A549 (cell line): ENCODE data around the gene RAB3IP. TPM values are rescaled to one million over a fixed set of nuclear protein-coding genes. Genes with fewer than 3 reads are reported as not detected.

ENCODE experiments used
- ATAC-seq, 2 experiments: fragments of 200-7000 bp in 1 of 2; fragments of >200 bp in 1 of 2; cut with Nextera tagmentation in 1 of 2; cut with Tn5 transposase in 1 of 2; 3 replicates each; pipeline versions ENCODE4 v1.8.0 to v1.9.1; 2018 to 2020; ENCODE audit warnings: mild to moderate bottlenecking in 1 of 2, moderate library complexity in 1 of 2
- CTCF ChIA-PET: fragments of 300-600 bp; sonication (Branson Sonifier 250); formaldehyde crosslinking; extraction: SDS; loops from one replicate; lab custom pipeline; 2021; ENCODE audit warnings: antibody characterized with exemption, inconsistent platforms; lab: Yijun Ruan, JAX
- POLR2A ChIA-PET: fragments of 350-600 bp; formaldehyde crosslinking; extraction: SDS; loops from one replicate; lab custom pipeline; 2021; ENCODE audit warnings: antibody characterized with exemption, inconsistent platforms; lab: Yijun Ruan, JAX
- DNase-seq, 2 experiments: peaks; one replicate each; pipeline versions ENCODE4 v3.0.0 to v3.0.0-alpha.2; 2011 to 2016; ENCODE audit warnings: low read depth in 1 of 2, low spot score in 1 of 2
- FAIRE-seq: peaks from 2 replicates; lab custom pipeline; 2011; peaks lifted over from hg19 to GRCh38; lab: Jason Lieb, UNC
- H3K27ac ChIP-seq, 2 experiments: fragments of >200 bp; sonication (Bioruptor Twin); formaldehyde crosslinking; 3 replicates each; pipeline ENCODE4 v1.5.1; 2016 to 2017
- H3K4me1 ChIP-seq: fragments of >200 bp; sonication (Bioruptor Twin); formaldehyde crosslinking; 3 replicates; pipeline ENCODE4 v1.6.1; 2016
- H3K4me2 ChIP-seq: fragments of >200 bp; sonication (Bioruptor Twin); formaldehyde crosslinking; 3 replicates; pipeline ENCODE4 v1.6.1; 2016
- H3K4me3 ChIP-seq: fragments of >200 bp; sonication (Bioruptor Twin); formaldehyde crosslinking; 3 replicates; pipeline ENCODE4 v1.5.1; 2016
- H3K9me3 ChIP-seq: fragments of >200 bp; sonication (Bioruptor Twin); formaldehyde crosslinking; 3 replicates; pipeline ENCODE4 v1.6.1; 2016
- CBX2 ChIP-seq: fragments of 200-600 bp; sonication (generic); IDR thresholded peaks from 2 replicates; pipeline ENCODE4 v1.6.1; 2016; ENCODE audit warnings: low read depth, mild to moderate bottlenecking, borderline replicate concordance
- CHD4 ChIP-seq: fragments of 200-600 bp; sonication (generic); IDR thresholded peaks from 2 replicates; pipeline ENCODE4 v1.6.1; 2016; ENCODE audit warnings: antibody characterized with exemption, mild to moderate bottlenecking, borderline replicate concordance
- EHF ChIP-seq: fragments of 250-450 bp; sonication (Bioruptor Pico); IDR thresholded peaks from 2 replicates; pipeline ENCODE4 v1.5.0; 2020; ENCODE audit warnings: mild to moderate bottlenecking
- EP300 ChIP-seq, 2 experiments: fragments of >200 bp; sonication (Bioruptor Twin); formaldehyde crosslinking; IDR thresholded peaks; 2 replicates in 1 of 2; 3 replicates in 1 of 2; pipeline ENCODE4 v1.6.1; 2016 to 2017
- ESRRA ChIP-seq: fragments of 150-350 bp; IDR thresholded peaks from 2 replicates; pipeline ENCODE4 v1.6.1; 2014; ENCODE audit warnings: mild to moderate bottlenecking, low read length, borderline replicate concordance
- FOSB ChIP-seq: fragments of 250-450 bp; sonication (Bioruptor Pico); IDR thresholded peaks from 2 replicates; pipeline ENCODE4 v1.5.0; 2020; ENCODE audit warnings: mild to moderate bottlenecking, moderate library complexity
- FOSL2 ChIP-seq, 2 experiments: fragments of 450-650 bp in 1 of 2; fragments of >200 bp in 1 of 2; sonication (Bioruptor Twin) in 1 of 2; formaldehyde crosslinking; IDR thresholded peaks; 2 replicates each; pipeline versions ENCODE4 v1.5.0 to v1.6.1; 2016 to 2020; ENCODE audit warnings: mild to moderate bottlenecking in 1 of 2, moderate library complexity in 1 of 2
- FOXS1 ChIP-seq: fragments of 250-450 bp; sonication (Bioruptor Pico); IDR thresholded peaks from 2 replicates; pipeline ENCODE4 v1.5.0; 2020; ENCODE audit warnings: mild to moderate bottlenecking, moderate library complexity
- HOXB13 ChIP-seq: fragments of 250-450 bp; sonication (Bioruptor Pico); IDR thresholded peaks from 2 replicates; pipeline ENCODE4 v1.5.0; 2020; ENCODE audit warnings: low read depth, mild to moderate bottlenecking, moderate library complexity
- HOXB5 ChIP-seq: fragments of 250-450 bp; sonication (Bioruptor Pico); IDR thresholded peaks from 2 replicates; pipeline ENCODE4 v1.5.0; 2020; ENCODE audit warnings: mild to moderate bottlenecking, moderate library complexity
- KDM1A ChIP-seq: fragments of 200-600 bp; sonication (generic); IDR thresholded peaks from 2 replicates; pipeline ENCODE4 v1.6.1; 2016; ENCODE audit warnings: low read depth, mild to moderate bottlenecking
- MAFK ChIP-seq: fragments of 450-650 bp; IDR thresholded peaks from 2 replicates; pipeline ENCODE4 v1.6.1; 2014; ENCODE audit not compliant: partially characterized antibody
- RAD21 ChIP-seq, 2 experiments: fragments of >200 bp in 1 of 2; sonication (Bioruptor Twin) in 1 of 2; formaldehyde crosslinking in 1 of 2; IDR thresholded peaks in 1 of 2; conservative IDR thresholded peaks in 1 of 2; 2 replicates in 1 of 2; 3 replicates in 1 of 2; pipeline ENCODE4 v1.6.1; 2012 to 2018; ENCODE audit warnings: inconsistent platforms in 1 of 2
- RCOR1 ChIP-seq: fragments of 150-350 bp; IDR thresholded peaks from 2 replicates; pipeline ENCODE4 v1.6.1; 2014; ENCODE audit warnings: antibody characterized with exemption, low read length, low read depth
- TFCP2L1 ChIP-seq: fragments of 250-450 bp; sonication (Bioruptor Pico); IDR thresholded peaks from 2 replicates; pipeline ENCODE4 v1.5.0; 2021; ENCODE audit warnings: mild to moderate bottlenecking
- TP53 ChIP-seq: fragments of 250-450 bp; sonication (Bioruptor Pico); IDR thresholded peaks from 2 replicates; pipeline ENCODE4 v1.5.0; 2021; ENCODE audit warnings: mild to moderate bottlenecking, moderate library complexity
- ZC3H11A ChIP-seq: fragments of 450-650 bp; IDR thresholded peaks from 2 replicates; pipeline ENCODE4 v1.6.1; 2014; ENCODE audit warnings: antibody characterized with exemption, mild to moderate bottlenecking
- ZSCAN20 ChIP-seq: fragments of 250-450 bp; sonication (Bioruptor Pico); IDR thresholded peaks from 2 replicates; pipeline ENCODE4 v1.8.0; 2022; ENCODE audit warnings: mild to moderate bottlenecking, moderate library complexity
- WGBS: methylation state at CpG from one replicate; pipeline ENCODE4 v1.1.6; 2017; ENCODE audit errors: missing lambda C conversion rate; 5-methylcytosine and 5-hydroxymethylcytosine counted together
- polyA plus RNA-seq, 4 experiments: library from polyadenylated mRNA; depleted of rRNA in 3 of 4; stranded (reverse); fragments of >200 nt; fragmentation: RNase III in 1 of 4; extraction: RNeasy Plus Mini Kit Qiagen cat#74134 plus additional on column Dnase treatment in 1 of 4; gene quantifications; 2 replicates in 3 of 4; 3 replicates in 1 of 4; pipeline ENCODE4 v1.2.3, GENCODE V29; 2011 to 2017
- TF ChIP-seq, protein P1 (sequence below): fragments of >200 bp; sonication (Bioruptor Twin); formaldehyde crosslinking; IDR thresholded peaks from 2 replicates; pipeline ENCODE4 v1.6.1; 2016
- TF ChIP-seq, protein P2 (sequence below): IDR thresholded peaks from 2 replicates; pipeline ENCODE4 v1.6.1; 2012
- TF ChIP-seq, protein P3 (sequence below): fragments of 250-450 bp; sonication (Bioruptor Pico); IDR thresholded peaks from 2 replicates; pipeline ENCODE4 v1.5.0; 2020; ENCODE audit warnings: low read depth, mild to moderate bottlenecking, moderate library complexity
- TF ChIP-seq, protein P4 (sequence below): fragments of >200 bp; sonication (Bioruptor Twin); formaldehyde crosslinking; IDR thresholded peaks from 3 replicates; pipeline ENCODE4 v1.5.1; 2016
- TF ChIP-seq, protein P5 (sequence below): fragments of 200-600 bp; sonication (generic); IDR thresholded peaks from 2 replicates; pipeline ENCODE4 v1.6.1; 2016; ENCODE audit warnings: antibody characterized with exemption, mild to moderate bottlenecking, moderate library complexity

Gene RAB3IP
- polyA plus RNA-seq, 2 of the 4 experiments (the other 2 are of a cell fraction): 12.1 to 46.4 TPM

DNA sequence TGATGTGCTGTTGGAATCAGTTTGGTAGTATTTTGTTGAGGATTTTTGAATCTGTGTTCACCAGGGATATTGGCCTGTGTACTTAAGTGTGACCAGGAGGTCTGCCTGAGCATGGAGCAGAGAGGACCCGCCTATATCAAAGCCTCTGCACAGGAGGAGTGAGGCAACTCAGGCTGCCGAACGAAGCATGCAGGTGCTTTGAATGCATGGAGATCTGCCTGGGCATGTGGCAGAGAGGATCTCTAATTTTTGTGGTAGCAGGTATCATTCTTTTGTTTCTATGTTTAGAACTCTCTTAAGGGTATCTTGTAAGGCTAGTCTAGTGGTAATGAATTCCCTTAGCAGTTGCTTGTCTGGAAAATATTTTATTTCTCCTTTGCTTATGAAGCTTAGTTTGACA is 26.9 kb downstream of the RAB3IP start:
- ChIA-PET CTCF (no interaction called here), POLR2A (no interaction called here)
- TF ChIP-seq, protein P1, sequence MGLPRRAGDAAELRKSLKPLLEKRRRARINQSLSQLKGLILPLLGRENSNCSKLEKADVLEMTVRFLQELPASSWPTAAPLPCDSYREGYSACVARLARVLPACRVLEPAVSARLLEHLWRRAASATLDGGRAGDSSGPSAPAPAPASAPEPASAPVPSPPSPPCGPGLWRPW: no peak
- no peak for TF ChIP-seq FOSB (CRISPR knock-in tag)
- TF ChIP-seq RCOR1: no peak
- TF ChIP-seq ZSCAN20 (CRISPR knock-in tag): no peak
- TF ChIP-seq, protein P2, sequence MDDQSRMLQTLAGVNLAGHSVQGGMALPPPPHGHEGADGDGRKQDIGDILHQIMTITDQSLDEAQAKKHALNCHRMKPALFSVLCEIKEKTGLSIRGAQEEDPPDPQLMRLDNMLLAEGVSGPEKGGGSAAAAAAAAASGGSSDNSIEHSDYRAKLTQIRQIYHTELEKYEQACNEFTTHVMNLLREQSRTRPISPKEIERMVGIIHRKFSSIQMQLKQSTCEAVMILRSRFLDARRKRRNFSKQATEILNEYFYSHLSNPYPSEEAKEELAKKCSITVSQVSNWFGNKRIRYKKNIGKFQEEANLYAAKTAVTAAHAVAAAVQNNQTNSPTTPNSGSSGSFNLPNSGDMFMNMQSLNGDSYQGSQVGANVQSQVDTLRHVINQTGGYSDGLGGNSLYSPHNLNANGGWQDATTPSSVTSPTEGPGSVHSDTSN: no peak
- TF ChIP-seq CBX2: no peak
- no peak for TF ChIP-seq FOXS1 (CRISPR knock-in tag)
- TF ChIP-seq EHF (CRISPR knock-in tag): no peak
- no peak for TF ChIP-seq TFCP2L1 (CRISPR knock-in tag)
- TF ChIP-seq TP53 (CRISPR knock-in tag): no peak
- Histone ChIP-seq H3K4me1 (no peaks in the 10 kb centered on the region), H3K4me2 (no peak overlapping the region), H3K4me3 (no peak overlapping the region), H3K9me3 (peaks cover 23% of the 10 kb centered on the region), H3K27ac (no peak overlapping the region)
- FAIRE-seq (no peak), DNase-seq (no peak), ATAC-seq (no peak)
- WGBS: 35% methylated on average over 3 of the region's 3 CpGs

DNA sequence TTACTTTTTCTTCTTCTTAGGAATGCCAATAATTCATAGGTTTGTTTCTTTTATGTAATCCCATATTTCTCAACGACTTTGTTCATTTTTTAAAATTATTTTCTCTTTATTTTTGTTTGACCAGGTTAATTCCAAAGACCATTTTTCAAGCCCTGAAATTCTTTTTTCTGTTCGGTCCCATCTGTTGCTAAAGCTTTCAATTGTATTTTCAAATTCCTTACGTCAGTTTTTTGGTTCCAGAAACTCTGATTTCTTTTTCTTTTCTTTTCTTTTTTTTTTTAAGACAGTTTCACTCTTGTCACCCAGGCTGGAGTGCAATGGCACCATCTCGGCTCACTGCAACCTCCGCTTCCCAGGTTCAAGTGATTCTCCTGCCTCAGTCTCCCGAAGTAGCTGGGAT is 27.6 kb downstream of the RAB3IP start:
- CTCF ChIA-PET: no interaction called here
- no peak overlapping the region for H3K4me2 ChIP-seq
- no peak for FAIRE-seq
- H3K27ac ChIP-seq: no peak overlapping the region
- H3K9me3 ChIP-seq: peaks cover 23% of the 10 kb centered on the region
- H3K4me3 ChIP-seq: no peak overlapping the region
- ATAC-seq: no peak
- WGBS: 75% methylated on average over 6 of the region's 6 CpGs
- POLR2A ChIA-PET: no interaction called here
- DNase-seq: no peak
- H3K4me1 ChIP-seq: no peaks in the 10 kb centered on the region
- TF ChIP-seq KDM1A (no peak), HOXB5 (CRISPR knock-in tag) (no peak), ESRRA (no peak), TP53 (CRISPR knock-in tag) (no peak)
- TF ChIP-seq, protein P3, sequence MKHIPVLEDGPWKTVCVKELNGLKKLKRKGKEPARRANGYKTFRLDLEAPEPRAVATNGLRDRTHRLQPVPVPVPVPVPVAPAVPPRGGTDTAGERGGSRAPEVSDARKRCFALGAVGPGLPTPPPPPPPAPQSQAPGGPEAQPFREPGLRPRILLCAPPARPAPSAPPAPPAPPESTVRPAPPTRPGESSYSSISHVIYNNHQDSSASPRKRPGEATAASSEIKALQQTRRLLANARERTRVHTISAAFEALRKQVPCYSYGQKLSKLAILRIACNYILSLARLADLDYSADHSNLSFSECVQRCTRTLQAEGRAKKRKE (CRISPR knock-in tag): no peak

DNA sequence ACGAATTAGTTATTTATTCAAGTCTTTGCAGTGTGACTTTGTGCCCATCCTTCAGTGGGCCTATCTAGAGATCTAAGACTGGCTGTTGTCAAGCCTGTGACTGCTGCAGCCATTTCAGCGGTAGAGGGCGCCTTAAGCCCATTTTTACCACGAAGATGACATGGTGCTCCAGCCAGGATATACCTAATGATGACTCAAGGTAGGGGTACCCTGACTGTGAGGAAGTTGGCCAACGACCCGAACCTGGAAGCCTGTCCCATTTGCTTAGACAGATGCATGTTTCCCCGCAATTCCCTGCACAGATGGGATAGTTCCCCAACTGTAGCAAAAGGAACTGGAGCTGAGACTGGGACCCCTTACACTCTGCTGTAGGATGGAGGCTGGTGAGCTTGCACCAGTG is 41.3 kb downstream of the RAB3IP start:
- ChIA-PET CTCF (interaction anchor here (0.6 to 1.5 kb wide), 5 partner anchors 10 to 948 kb away, joined by 3 to 4 read pairs (median 3); partner anchors contain the start of gene BEST3), POLR2A (no interaction called here)
- DNase-seq: peak; percentile 30 to 51
- FAIRE-seq: no peak
- 39% methylated on average over 7 of the region's 7 CpGs for WGBS
- H3K9me3 ChIP-seq: no peaks in the 10 kb centered on the region
- no peak overlapping the region for H3K27ac ChIP-seq
- no peaks in the 10 kb centered on the region for H3K4me1 ChIP-seq
- H3K4me2 ChIP-seq: no peak overlapping the region
- H3K4me3 ChIP-seq: no peak overlapping the region
- TF ChIP-seq RAD21 (conservative IDR thresholded peaks at IDR 0.05 in 1 of 2, IDR thresholded peaks at IDR 0.05 in 1 of 2) (peak; percentile 34 to 67; a peak in 4 of 5 replicates), EP300 (IDR thresholded peaks at IDR 0.05) (no peak), MAFK (no peak), HOXB13 (CRISPR knock-in tag) (no peak), FOSB (CRISPR knock-in tag) (no peak), CHD4 (no peak), ZC3H11A (no peak), ZSCAN20 (CRISPR knock-in tag) (no peak), ESRRA (no peak), RCOR1 (no peak), FOSL2 (IDR thresholded peaks at IDR 0.05) (no peak), FOSL2 (CRISPR knock-in tag; IDR thresholded peaks at IDR 0.05) (no peak)
- TF ChIP-seq, protein P4, sequence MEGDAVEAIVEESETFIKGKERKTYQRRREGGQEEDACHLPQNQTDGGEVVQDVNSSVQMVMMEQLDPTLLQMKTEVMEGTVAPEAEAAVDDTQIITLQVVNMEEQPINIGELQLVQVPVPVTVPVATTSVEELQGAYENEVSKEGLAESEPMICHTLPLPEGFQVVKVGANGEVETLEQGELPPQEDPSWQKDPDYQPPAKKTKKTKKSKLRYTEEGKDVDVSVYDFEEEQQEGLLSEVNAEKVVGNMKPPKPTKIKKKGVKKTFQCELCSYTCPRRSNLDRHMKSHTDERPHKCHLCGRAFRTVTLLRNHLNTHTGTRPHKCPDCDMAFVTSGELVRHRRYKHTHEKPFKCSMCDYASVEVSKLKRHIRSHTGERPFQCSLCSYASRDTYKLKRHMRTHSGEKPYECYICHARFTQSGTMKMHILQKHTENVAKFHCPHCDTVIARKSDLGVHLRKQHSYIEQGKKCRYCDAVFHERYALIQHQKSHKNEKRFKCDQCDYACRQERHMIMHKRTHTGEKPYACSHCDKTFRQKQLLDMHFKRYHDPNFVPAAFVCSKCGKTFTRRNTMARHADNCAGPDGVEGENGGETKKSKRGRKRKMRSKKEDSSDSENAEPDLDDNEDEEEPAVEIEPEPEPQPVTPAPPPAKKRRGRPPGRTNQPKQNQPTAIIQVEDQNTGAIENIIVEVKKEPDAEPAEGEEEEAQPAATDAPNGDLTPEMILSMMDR: peak; percentile 24; the same call in 2 of the 3 replicates
- TF ChIP-seq, protein P2: no peak
- TF ChIP-seq, protein P5, sequence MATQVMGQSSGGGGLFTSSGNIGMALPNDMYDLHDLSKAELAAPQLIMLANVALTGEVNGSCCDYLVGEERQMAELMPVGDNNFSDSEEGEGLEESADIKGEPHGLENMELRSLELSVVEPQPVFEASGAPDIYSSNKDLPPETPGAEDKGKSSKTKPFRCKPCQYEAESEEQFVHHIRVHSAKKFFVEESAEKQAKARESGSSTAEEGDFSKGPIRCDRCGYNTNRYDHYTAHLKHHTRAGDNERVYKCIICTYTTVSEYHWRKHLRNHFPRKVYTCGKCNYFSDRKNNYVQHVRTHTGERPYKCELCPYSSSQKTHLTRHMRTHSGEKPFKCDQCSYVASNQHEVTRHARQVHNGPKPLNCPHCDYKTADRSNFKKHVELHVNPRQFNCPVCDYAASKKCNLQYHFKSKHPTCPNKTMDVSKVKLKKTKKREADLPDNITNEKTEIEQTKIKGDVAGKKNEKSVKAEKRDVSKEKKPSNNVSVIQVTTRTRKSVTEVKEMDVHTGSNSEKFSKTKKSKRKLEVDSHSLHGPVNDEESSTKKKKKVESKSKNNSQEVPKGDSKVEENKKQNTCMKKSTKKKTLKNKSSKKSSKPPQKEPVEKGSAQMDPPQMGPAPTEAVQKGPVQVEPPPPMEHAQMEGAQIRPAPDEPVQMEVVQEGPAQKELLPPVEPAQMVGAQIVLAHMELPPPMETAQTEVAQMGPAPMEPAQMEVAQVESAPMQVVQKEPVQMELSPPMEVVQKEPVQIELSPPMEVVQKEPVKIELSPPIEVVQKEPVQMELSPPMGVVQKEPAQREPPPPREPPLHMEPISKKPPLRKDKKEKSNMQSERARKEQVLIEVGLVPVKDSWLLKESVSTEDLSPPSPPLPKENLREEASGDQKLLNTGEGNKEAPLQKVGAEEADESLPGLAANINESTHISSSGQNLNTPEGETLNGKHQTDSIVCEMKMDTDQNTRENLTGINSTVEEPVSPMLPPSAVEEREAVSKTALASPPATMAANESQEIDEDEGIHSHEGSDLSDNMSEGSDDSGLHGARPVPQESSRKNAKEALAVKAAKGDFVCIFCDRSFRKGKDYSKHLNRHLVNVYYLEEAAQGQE: no peak
- ATAC-seq: peak; percentile 74 to 87; a peak in 4 of 6 replicates
